WTC11 (cell line): ENCODE results near the gene GRK3. TPM values are rescaled to one million over a fixed set of nuclear protein-coding genes. Genes with fewer than 3 reads are reported as not detected.

ENCODE experiments used
- ATAC-seq: fragments of 200-7000 bp; cut with Tn5 transposase; 2 replicates; pipeline ENCODE4 v1.10.0; 2021; ENCODE audit warnings: mild to moderate bottlenecking, moderate library complexity
- CTCF ChIA-PET: fragments of 300-600 bp; sonication (Branson Sonifier 250); formaldehyde crosslinking; loops from one replicate; lab custom pipeline; 2021; ENCODE audit warnings: antibody characterized with exemption; lab: Charles Lee
- POLR2A ChIA-PET: fragments of 350-600 bp; sonication (Branson Sonifier 250); formaldehyde crosslinking; loops from one replicate; lab custom pipeline; 2021; ENCODE audit warnings: antibody characterized with exemption; lab: Charles Lee
- DNase-seq: peaks from one replicate; pipeline ENCODE4 v3.0.0; 2021; ENCODE audit warnings: low spot score
- H3K27ac Mint-ChIP-seq: 2 replicates; pipeline ENCODE4 v1.8.0; 2021; ENCODE audit warnings: mixed read lengths
- H3K27me3 Mint-ChIP-seq: 2 replicates; pipeline ENCODE4 v1.8.0; 2021; ENCODE audit warnings: low read depth, mild to moderate bottlenecking, moderate library complexity, mixed read lengths
- H3K36me3 Mint-ChIP-seq: 2 replicates; pipeline ENCODE4 v1.8.0; 2021; ENCODE audit warnings: mixed read lengths
- H3K4me1 Mint-ChIP-seq: 2 replicates; pipeline ENCODE4 v1.8.0; 2022; ENCODE audit warnings: mixed read lengths
- H3K4me3 Mint-ChIP-seq: 2 replicates; pipeline ENCODE4 v1.8.0; 2021; ENCODE audit warnings: mild to moderate bottlenecking, moderate library complexity, mixed read lengths
- H3K9me3 Mint-ChIP-seq: 2 replicates; pipeline ENCODE4 v1.8.0; 2021; ENCODE audit warnings: mixed read lengths
- ARID4B ChIP-seq: sonication (generic); formaldehyde crosslinking; IDR thresholded peaks from 2 replicates; pipeline ENCODE4 v1.8.0; 2023; ENCODE audit warnings: missing genetic modification reagents, mild to moderate bottlenecking, borderline replicate concordance
- CBFB ChIP-seq: sonication (generic); formaldehyde crosslinking; IDR thresholded peaks from 2 replicates; pipeline ENCODE4 v1.8.1; 2022; ENCODE audit warnings: mild to moderate bottlenecking, low read depth, missing genetic modification reagents
- EMX1 ChIP-seq: fragments of 250-450 bp; sonication (Bioruptor Pico); IDR thresholded peaks from 2 replicates; pipeline ENCODE4 v1.8.0; 2021; ENCODE audit warnings: mild to moderate bottlenecking
- FOXJ3 ChIP-seq: sonication (generic); formaldehyde crosslinking; IDR thresholded peaks from 2 replicates; pipeline ENCODE4 v1.9.0; 2021; ENCODE audit warnings: missing genetic modification reagents, mild to moderate bottlenecking, borderline replicate concordance
- GABPB1 ChIP-seq: sonication (generic); formaldehyde crosslinking; IDR thresholded peaks from 2 replicates; pipeline ENCODE4 v1.8.1; 2023; ENCODE audit warnings: mild to moderate bottlenecking, missing genetic modification reagents
- HMGA2 ChIP-seq: fragments of 250-450 bp; sonication (Bioruptor Pico); IDR thresholded peaks from 2 replicates; pipeline ENCODE4 v1.4.0; 2021; ENCODE audit warnings: mild to moderate bottlenecking, moderate library complexity
- NFATC4 ChIP-seq: fragments of 250-450 bp; sonication (Bioruptor Pico); IDR thresholded peaks from 2 replicates; pipeline ENCODE4 v1.9.0; 2021; ENCODE audit warnings: mild to moderate bottlenecking
- NR1H2 ChIP-seq: sonication (generic); formaldehyde crosslinking; IDR thresholded peaks from 2 replicates; pipeline ENCODE4 v1.9.0; 2021; ENCODE audit warnings: mild to moderate bottlenecking, moderate library complexity, missing genetic modification reagents
- OVOL2 ChIP-seq: fragments of 250-450 bp; sonication (Bioruptor Pico); IDR thresholded peaks from 2 replicates; pipeline ENCODE4 v1.9.0; 2021; ENCODE audit warnings: mild to moderate bottlenecking, borderline replicate concordance
- SMAD3 ChIP-seq: sonication (generic); formaldehyde crosslinking; IDR thresholded peaks from 2 replicates; pipeline ENCODE4 v1.8.0; 2022; ENCODE audit warnings: missing genetic modification reagents, mild to moderate bottlenecking, borderline replicate concordance
- TEAD1 ChIP-seq: sonication (generic); formaldehyde crosslinking; IDR thresholded peaks from 2 replicates; pipeline ENCODE4 v1.8.0; 2022; ENCODE audit warnings: mild to moderate bottlenecking, missing genetic modification reagents
- ZNF219 ChIP-seq: sonication (generic); formaldehyde crosslinking; IDR thresholded peaks from 2 replicates; pipeline ENCODE4 v1.8.0; 2023; ENCODE audit warnings: missing genetic modification reagents, mild to moderate bottlenecking, borderline replicate concordance
- ZNF396 ChIP-seq: fragments of 250-450 bp; sonication (Bioruptor Pico); IDR thresholded peaks from 2 replicates; pipeline ENCODE4 v1.8.0; 2021; ENCODE audit warnings: mild to moderate bottlenecking, moderate library complexity, borderline replicate concordance
- total RNA-seq: library from RNA; stranded (reverse); gene quantifications from 3 replicates; pipeline ENCODE4 v1.2.3, GENCODE V29; 2021
- TF ChIP-seq, protein P1 (sequence below): sonication (generic); formaldehyde crosslinking; conservative IDR thresholded peaks from 2 replicates; pipeline ENCODE4 v1.8.1; 2022; ENCODE audit warnings: mild to moderate bottlenecking, missing genetic modification reagents
- TF ChIP-seq, protein P2 (sequence below): sonication (generic); formaldehyde crosslinking; IDR thresholded peaks from 2 replicates; pipeline ENCODE4 v1.8.1; 2023; ENCODE audit warnings: mild to moderate bottlenecking, missing genetic modification reagents
- TF ChIP-seq, protein P3 (sequence below): sonication (generic); formaldehyde crosslinking; IDR thresholded peaks from 2 replicates; pipeline ENCODE4 v1.8.0; 2023; ENCODE audit warnings: mild to moderate bottlenecking, missing genetic modification reagents
- TF ChIP-seq, protein P4 (sequence below): fragments of 250-450 bp; sonication (Bioruptor Pico); IDR thresholded peaks from 2 replicates; pipeline ENCODE4 v1.9.0; 2021; ENCODE audit warnings: moderate library complexity, mild to moderate bottlenecking, inconsistent platforms, borderline replicate concordance
- TF ChIP-seq, protein P5 (sequence below): sonication (generic); formaldehyde crosslinking; IDR thresholded peaks from 2 replicates; pipeline ENCODE4 v1.8.0; 2022; ENCODE audit warnings: mild to moderate bottlenecking, missing genetic modification reagents

GRK3 gene
- total RNA-seq, 1 experiment from 2014 or later: 27.1 TPM

GRCh38 chr22:25623851-25624250 is 59.4 kb downstream of the GRK3 start (continued):
- TF ChIP-seq, protein P1, sequence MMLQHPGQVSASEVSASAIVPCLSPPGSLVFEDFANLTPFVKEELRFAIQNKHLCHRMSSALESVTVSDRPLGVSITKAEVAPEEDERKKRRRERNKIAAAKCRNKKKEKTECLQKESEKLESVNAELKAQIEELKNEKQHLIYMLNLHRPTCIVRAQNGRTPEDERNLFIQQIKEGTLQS: no peak
- TF ChIP-seq FOXJ3 (CRISPR knock-in tag): no peak
- TF ChIP-seq ARID4B (CRISPR knock-in tag): no peak
- TF ChIP-seq EMX1 (CRISPR knock-in tag): no peak

- H3K27me3 Mint-ChIP-seq: peaks cover 15% of the 10 kb centered on the region
- peaks cover 44% of the 10 kb centered on the region for H3K4me1 Mint-ChIP-seq
- ChIA-PET POLR2A (no interaction called here), CTCF (interaction anchor here (1.0 to 1.1 kb wide), 2 partner anchors 148 to 548 kb away, joined by 3 read pairs; no protein-coding TSS in a partner anchor)
- no peaks in the 10 kb centered on the region; the same call in 1 of the 2 replicates for H3K36me3 Mint-ChIP-seq
- H3K4me3 Mint-ChIP-seq: no peak overlapping the region
- H3K27ac Mint-ChIP-seq: no peak overlapping the region
- ATAC-seq (no peak), DNase-seq (no peak)
- no peaks in the 10 kb centered on the region for H3K9me3 Mint-ChIP-seq
- TF ChIP-seq SMAD3 (CRISPR knock-in tag) (no peak), HMGA2 (no peak), ARID4B (CRISPR knock-in tag) (no peak), CBFB (CRISPR knock-in tag) (no peak), TEAD1 (CRISPR knock-in tag) (no peak), NR1H2 (CRISPR knock-in tag) (no peak), NFATC4 (CRISPR knock-in tag) (no peak), GABPB1 (CRISPR knock-in tag) (no peak), ZNF396 (CRISPR knock-in tag) (no peak), ZNF219 (CRISPR knock-in tag) (no peak), OVOL2 (CRISPR knock-in tag) (no peak)
- TF ChIP-seq, protein P2, sequence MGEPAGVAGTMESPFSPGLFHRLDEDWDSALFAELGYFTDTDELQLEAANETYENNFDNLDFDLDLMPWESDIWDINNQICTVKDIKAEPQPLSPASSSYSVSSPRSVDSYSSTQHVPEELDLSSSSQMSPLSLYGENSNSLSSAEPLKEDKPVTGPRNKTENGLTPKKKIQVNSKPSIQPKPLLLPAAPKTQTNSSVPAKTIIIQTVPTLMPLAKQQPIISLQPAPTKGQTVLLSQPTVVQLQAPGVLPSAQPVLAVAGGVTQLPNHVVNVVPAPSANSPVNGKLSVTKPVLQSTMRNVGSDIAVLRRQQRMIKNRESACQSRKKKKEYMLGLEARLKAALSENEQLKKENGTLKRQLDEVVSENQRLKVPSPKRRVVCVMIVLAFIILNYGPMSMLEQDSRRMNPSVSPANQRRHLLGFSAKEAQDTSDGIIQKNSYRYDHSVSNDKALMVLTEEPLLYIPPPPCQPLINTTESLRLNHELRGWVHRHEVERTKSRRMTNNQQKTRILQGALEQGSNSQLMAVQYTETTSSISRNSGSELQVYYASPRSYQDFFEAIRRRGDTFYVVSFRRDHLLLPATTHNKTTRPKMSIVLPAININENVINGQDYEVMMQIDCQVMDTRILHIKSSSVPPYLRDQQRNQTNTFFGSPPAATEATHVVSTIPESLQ (CRISPR knock-in tag): no peak
- TF ChIP-seq, protein P3, sequence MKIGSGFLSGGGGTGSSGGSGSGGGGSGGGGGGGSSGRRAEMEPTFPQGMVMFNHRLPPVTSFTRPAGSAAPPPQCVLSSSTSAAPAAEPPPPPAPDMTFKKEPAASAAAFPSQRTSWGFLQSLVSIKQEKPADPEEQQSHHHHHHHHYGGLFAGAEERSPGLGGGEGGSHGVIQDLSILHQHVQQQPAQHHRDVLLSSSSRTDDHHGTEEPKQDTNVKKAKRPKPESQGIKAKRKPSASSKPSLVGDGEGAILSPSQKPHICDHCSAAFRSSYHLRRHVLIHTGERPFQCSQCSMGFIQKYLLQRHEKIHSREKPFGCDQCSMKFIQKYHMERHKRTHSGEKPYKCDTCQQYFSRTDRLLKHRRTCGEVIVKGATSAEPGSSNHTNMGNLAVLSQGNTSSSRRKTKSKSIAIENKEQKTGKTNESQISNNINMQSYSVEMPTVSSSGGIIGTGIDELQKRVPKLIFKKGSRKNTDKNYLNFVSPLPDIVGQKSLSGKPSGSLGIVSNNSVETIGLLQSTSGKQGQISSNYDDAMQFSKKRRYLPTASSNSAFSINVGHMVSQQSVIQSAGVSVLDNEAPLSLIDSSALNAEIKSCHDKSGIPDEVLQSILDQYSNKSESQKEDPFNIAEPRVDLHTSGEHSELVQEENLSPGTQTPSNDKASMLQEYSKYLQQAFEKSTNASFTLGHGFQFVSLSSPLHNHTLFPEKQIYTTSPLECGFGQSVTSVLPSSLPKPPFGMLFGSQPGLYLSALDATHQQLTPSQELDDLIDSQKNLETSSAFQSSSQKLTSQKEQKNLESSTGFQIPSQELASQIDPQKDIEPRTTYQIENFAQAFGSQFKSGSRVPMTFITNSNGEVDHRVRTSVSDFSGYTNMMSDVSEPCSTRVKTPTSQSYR: no peak
- TF ChIP-seq, protein P4, sequence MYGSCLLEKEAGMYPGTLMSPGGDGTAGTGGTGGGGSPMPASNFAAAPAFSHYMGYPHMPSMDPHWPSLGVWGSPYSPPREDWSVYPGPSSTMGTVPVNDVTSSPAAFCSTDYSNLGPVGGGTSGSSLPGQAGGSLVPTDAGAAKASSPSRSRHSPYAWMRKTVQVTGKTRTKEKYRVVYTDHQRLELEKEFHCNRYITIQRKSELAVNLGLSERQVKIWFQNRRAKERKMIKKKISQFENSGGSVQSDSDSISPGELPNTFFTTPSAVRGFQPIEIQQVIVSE (CRISPR knock-in tag): no peak
- TF ChIP-seq, protein P5, sequence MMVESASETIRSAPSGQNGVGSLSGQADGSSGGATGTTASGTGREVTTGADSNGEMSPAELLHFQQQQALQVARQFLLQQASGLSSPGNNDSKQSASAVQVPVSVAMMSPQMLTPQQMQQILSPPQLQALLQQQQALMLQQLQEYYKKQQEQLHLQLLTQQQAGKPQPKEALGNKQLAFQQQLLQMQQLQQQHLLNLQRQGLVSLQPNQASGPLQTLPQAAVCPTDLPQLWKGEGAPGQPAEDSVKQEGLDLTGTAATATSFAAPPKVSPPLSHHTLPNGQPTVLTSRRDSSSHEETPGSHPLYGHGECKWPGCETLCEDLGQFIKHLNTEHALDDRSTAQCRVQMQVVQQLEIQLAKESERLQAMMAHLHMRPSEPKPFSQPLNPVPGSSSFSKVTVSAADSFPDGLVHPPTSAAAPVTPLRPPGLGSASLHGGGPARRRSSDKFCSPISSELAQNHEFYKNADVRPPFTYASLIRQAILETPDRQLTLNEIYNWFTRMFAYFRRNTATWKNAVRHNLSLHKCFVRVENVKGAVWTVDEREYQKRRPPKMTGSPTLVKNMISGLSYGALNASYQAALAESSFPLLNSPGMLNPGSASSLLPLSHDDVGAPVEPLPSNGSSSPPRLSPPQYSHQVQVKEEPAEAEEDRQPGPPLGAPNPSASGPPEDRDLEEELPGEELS (CRISPR knock-in tag): no peak
Observed at GRCh38 chr22:25624476-25624875, 60.0 kb downstream of the GRK3 start.
